NCI-H82 (cell line): ENCODE results near the gene SEMA6B.
"Not testable (repeated sequence)": the region's sequence is repeated elsewhere in the genome, so short reads cannot be mapped to it uniquely, and the experiment has no call there.

Source experiments
- DNase-seq: peaks from one replicate; lab custom pipeline; 2025; lab: John Stamatoyannopoulos, UW

Gene SEMA6B

GRCh38 chr19:4571305-4571917 lies 11.9 kb upstream of the SEMA6B start:
- no peak for DNase-seq

DNA sequence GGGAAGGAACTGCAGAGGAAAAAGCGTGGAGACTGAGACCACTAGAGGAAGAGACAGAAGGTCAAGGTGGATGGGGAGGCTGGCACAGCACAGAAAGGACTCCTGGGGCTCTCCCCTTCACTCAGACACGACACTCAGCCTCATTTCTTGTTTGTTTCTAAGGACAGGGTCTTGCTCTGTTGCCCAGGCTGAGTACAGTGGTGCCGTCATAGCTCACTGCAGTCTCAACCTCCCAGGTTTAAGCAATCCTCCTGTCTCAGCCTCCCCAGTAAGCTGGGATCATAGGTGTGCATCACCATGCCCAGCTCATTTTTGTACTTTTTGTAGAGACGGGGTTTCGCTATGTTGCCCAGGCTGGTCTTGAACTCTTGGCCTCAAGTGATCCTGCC lies 11.4 kb upstream of the SEMA6B start:
- DNase-seq = no peak

GRCh38 chr19:4570402-4570801 lies 10.9 kb upstream of the SEMA6B start:
- DNase-seq = no peak

GRCh38 chr19:4568886-4569285 lies 9.4 kb upstream of the SEMA6B start:
- DNase-seq = no peak

- DNase-seq = peak; percentile 55
These were observed 8.1 kb upstream of the SEMA6B start for GRCh38 chr19:4567584-4568071.

GRCh38 chr19:4566402-4567051 lies 7.0 kb upstream of the SEMA6B start:
- peak; percentile 37 for DNase-seq

DNA sequence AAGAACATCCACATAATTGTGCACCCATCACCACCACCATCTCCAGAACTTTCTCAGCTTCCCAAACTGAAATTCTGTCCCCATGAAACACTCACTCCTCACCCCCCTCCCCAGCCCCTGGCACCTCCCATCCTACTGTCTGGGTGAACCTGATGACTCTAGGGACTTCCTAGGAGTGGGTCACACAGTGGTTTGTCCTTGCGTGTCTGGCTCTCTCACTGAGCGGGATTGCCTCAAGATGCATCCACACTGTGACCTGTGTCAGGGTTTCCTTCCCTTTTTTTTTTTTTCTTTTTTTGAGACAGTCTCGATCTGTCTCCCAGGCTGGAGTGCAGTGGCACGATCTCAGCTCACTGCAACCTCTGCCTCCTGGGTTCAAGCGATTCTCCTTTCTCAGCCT lies 4.1 kb upstream of the SEMA6B start:
- not testable (repeated sequence) for DNase-seq

- not testable (repeated sequence) for DNase-seq
These were observed 2.6 kb upstream of the SEMA6B start for GRCh38 chr19:4562085-4562484.

GRCh38 chr19:4557971-4558941 lies 1.2 kb downstream of the SEMA6B start:
- peak; percentile 54 for DNase-seq

DNA sequence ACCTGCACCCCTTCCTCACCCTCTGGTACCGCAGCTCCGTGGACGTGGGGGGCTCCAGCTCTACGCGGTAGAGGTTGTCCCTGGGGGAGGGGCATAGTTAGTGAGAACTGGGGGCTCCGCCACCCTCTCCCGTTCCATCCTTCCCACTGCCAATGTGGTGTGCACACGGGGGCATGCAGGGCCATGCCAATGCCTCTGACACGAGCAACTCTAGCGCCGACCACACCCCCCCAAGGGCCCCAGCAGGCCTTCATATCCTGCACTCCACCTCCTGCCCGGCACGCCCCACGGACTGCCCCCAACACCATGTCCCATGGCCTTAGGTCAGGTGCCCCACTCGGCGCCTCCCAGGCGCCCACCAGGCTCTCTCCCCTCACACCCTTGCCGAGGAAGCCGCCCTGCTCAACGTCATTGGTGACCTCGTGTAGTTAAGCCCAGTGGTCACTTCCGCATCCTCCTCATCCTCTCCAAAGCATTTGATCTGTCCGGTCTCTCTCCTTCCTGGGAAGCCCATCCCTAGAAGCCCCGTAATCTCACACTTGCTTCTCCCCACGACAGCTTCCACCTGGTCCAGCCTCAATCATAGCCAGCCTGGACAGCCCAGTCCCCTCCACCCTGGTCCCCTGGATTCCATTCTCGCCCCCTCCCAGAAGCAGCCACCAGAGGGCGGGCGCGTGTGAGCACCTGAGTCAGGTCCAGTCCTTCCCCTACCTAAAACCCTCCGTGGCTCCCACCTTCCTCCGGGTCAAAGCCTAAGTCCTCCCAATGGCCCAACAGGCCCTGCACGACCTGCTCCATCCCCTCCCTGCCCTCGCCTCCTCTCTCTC lies 2.1 kb downstream of the SEMA6B start:
- DNase-seq = peak; percentile 39

DNA sequence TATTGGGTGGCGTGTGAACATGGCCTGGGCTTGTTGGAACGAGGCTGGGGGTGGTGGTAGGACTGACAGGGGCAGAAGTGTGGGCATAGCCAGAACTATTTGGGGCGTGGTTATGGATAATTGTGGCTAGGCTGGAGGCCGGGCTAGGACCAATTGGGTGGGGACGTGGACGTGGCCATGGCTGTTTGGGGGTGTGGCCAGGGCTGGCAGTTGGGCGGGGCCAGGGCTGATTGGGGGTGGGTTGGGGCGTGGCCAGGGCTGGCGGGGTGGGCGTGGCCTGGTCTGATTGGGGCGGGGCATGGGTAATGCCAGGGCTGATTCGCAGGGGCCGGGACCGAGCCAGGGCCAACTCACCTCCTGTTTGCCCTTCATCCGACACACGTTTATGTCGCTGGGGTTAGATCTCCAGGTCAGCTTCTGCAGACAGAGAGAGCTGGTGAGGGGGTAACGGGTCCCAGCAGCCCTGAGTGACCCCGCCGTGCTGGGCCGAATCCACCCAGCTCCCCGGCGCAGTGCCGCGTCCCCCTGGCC lies 2.8 kb downstream of the SEMA6B start:
- DNase-seq = peak; percentile 76

GRCh38 chr19:4555657-4556561 lies 3.6 kb downstream of the SEMA6B start:
- peak; percentile 70 for DNase-seq

DNA sequence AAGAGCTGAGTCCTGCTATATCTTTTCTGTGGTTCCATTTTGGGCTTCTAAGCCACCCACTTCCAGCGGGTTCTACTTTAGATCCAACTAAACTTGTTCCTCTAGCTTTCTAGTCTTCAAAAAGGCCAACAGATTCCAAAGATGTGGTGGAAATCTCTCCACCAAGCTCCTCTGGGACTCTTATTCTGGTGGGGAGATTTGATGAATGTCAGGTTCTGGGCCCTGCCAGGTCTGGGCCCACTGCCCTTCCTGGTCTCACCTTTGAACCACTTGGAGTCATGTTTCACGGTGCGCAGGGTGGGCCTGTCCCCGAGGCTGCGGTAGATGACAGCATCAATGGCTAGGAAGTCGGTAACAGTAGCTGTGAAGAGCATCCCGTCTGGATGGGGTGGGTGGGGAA lies 4.8 kb downstream of the SEMA6B start:
- no peak for DNase-seq

GRCh38 chr19:4553775-4554174 lies 5.7 kb downstream of the SEMA6B start:
- DNase-seq = no peak

DNA sequence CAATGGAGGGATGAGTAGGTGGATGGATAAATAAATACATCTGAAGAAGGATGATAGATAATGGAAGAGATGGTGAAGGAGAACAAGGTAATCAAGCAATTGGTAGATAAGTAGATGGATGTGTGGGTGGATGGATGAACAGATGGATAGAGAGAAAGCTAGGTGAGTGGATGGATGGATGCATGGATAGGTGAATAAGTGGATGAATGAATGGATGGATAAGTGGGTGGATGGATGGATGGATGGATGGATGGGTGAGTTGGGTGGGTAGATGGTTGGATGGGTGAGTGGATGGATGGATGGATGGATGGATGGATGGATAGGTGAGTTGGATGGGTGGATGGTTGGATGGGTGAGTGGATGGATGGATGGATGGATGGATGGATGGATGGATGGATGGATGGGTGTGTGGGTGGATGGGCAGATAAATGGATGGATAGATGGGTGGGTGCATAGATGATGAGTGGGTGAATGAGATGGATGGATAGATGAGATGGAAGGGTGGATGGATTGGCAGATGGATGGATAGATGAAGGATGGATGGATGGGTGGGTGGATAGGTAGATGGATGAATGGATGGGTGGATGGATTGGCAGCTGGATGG lies 6.3 kb downstream of the SEMA6B start:
- no peak for DNase-seq

DNA sequence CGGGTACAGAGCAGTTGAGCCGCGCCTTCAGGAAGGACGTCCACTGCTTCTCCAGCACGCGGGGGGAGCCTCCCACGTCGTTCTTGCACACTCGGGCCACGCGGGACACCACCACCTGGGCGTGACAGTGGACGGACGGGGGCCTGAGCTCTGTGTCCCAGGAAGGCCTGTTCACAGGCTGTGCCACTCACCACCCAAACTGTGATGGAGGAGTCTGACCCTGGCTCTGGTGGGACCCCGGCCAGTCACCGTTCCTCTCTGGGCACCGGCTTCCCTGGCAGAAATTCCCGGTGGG lies 7.0 kb downstream of the SEMA6B start:
- DNase-seq = no peak

DNA sequence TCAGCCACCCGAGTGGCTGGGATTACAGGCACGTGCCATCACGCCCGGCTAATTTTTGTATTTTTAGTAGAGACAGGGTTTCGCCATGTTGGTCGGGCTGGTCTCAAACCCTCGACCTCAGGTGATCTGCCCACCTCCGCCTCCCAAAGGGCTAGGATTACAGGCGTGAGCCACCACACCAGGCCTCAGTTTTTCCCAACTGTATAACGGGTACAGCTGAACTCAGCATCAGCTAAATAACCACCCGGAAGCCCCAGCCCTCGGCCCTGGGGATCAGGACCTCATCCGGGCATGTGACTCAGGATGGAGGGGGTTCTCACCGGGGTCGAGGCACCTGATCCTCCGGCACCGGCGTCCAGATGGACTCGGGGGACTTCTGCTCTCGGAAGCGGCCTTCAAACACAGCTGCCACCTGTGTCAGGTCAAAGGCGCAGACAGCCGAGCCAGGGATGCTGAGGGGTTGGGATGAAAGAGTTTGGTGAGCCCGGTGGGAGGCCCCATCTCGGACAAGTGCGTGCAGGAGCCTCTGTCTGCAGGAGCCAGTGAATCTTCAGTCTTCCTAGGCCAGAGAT lies 8.9 kb downstream of the SEMA6B start:
- no peak for DNase-seq

DNA sequence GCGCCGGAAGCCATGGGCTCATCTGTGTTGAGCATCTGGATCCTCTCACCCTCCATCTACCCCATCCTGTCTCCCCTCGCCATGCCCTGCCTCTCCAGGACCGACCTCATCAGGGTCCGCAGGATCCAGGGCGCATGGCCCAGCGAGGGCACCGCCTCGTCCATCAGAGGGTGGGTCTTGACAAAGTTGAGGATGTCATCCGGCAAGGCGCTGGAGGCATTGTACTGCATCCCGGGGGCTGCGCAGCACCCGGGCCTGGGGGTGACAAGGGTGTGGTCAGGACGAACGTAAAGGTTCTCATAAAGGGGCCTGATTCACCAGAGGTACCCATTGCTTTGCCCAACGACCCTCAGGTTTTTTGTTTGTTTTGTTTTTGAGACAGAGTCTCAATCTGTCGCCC lies 9.5 kb downstream of the SEMA6B start:
- DNase-seq = no peak

- no peak for DNase-seq
These were observed 11.3 kb downstream of the SEMA6B start for GRCh38 chr19:4548238-4548584.
